B cell (primary cell): ENCODE data around the gene HOXA9.

Experiments used
- CTCF ChIP-seq: fragments of 200-600 bp; IDR thresholded peaks from one replicate; pipeline ENCODE4 v1.8.0; 2022; ENCODE audit warnings: antibody characterized with exemption, mild to moderate bottlenecking
- EZH2 ChIP-seq: IDR thresholded peaks from 2 replicates; pipeline ENCODE4 v1.6.1; 2012; ENCODE audit warnings: borderline replicate concordance, low read depth, mild to moderate bottlenecking, moderate library complexity, low read length; ENCODE audit not compliant: insufficient read depth, poor library complexity, severe bottlenecking

- TF ChIP-seq CTCF (no peak), EZH2 (no peak)
Measured at GRCh38 chr7:27132978-27133377, 32.4 kb downstream of the HOXA9 start.
